Activated CD4-positive, alpha-beta T cell treated with anti-CD3 and anti-CD28 coated beads for 4 hours (primary cell): ENCODE data around the gene RAPGEF4.
A peak's percentile ranks its signal among the peaks of the same experiment; 100 is the strongest.

Experiments
- DNase-seq, 2 donors: peaks; one replicate each; pipeline ENCODE4 v3.0.0-alpha.2; 2020

RAPGEF4 gene

GRCh38 chr2:172735582-172736423 lies at the start of gene RAPGEF4:
TSS of gene RAPGEF4 (plus strand) at chr2:172735845. CDS start at chr2:172735984, 139 bp downstream.
- no peak for DNase-seq

GRCh38 chr2:172693037-172693436 lies 42.6 kb upstream of the RAPGEF4 start:
- peak; percentile 23 to 33 for DNase-seq

- DNase-seq = no peak
These were observed 41.9 kb upstream of the RAPGEF4 start for GRCh38 chr2:172693529-172694455.

GRCh38 chr2:172697296-172697695 lies 38.3 kb upstream of the RAPGEF4 start:
- DNase-seq = no peak

GRCh38 chr2:172698041-172698863 lies 37.4 kb upstream of the RAPGEF4 start:
- DNase-seq = peak; percentile 11 to 13

- DNase-seq = no peak
These were observed 34.4 kb upstream of the RAPGEF4 start for GRCh38 chr2:172701250-172701649.

- no peak for DNase-seq
These were observed 33.2 kb upstream of the RAPGEF4 start for GRCh38 chr2:172702451-172702850.

GRCh38 chr2:172704072-172704936 lies 31.3 kb upstream of the RAPGEF4 start:
- DNase-seq = no peak

- no peak for DNase-seq
These were observed 30.3 kb upstream of the RAPGEF4 start for GRCh38 chr2:172705352-172705751.

GRCh38 chr2:172708247-172708646 lies 27.4 kb upstream of the RAPGEF4 start:
- no peak for DNase-seq

- DNase-seq = no peak
These were observed 25.9 kb upstream of the RAPGEF4 start for GRCh38 chr2:172709566-172710291.

- DNase-seq = peak; percentile 11 to 37
These were observed 25.0 kb upstream of the RAPGEF4 start for GRCh38 chr2:172710584-172711047.

GRCh38 chr2:172711110-172711509 lies 24.5 kb upstream of the RAPGEF4 start:
- no peak for DNase-seq

GRCh38 chr2:172712251-172712650 lies 23.4 kb upstream of the RAPGEF4 start:
- no peak for DNase-seq

GRCh38 chr2:172713365-172713875 lies 22.2 kb upstream of the RAPGEF4 start:
- no peak for DNase-seq

GRCh38 chr2:172722481-172722880 lies 13.2 kb upstream of the RAPGEF4 start:
- DNase-seq = no peak

GRCh38 chr2:172723286-172723685 lies 12.4 kb upstream of the RAPGEF4 start:
- no peak for DNase-seq

GRCh38 chr2:172724724-172725123 lies 10.9 kb upstream of the RAPGEF4 start:
- no peak for DNase-seq

GRCh38 chr2:172725284-172725683 lies 10.4 kb upstream of the RAPGEF4 start:
- DNase-seq = no peak

- no peak for DNase-seq
These were observed 9.9 kb upstream of the RAPGEF4 start for GRCh38 chr2:172725746-172726145.
